AG09309 (cell line): ENCODE measurements around the gene OR52E6.

ENCODE experiments used
- DNase-seq: peaks from one replicate; pipeline ENCODE4 v3.0.0-alpha.2; 2010; ENCODE audit warnings: low read depth
- H3K4me3 ChIP-seq: 2 replicates; pipeline ENCODE4 v1.5.1; 2011; ENCODE audit warnings: mild to moderate bottlenecking, low read depth, low read length, moderate library complexity; ENCODE audit not compliant: control insufficient read depth
- TF ChIP-seq, protein P1 (sequence below): IDR thresholded peaks from 2 replicates; pipeline ENCODE4 v1.5.1; 2011; ENCODE audit warnings: mild to moderate bottlenecking, low read depth, low read length, inconsistent platforms; ENCODE audit not compliant: insufficient read depth, control insufficient read depth; ENCODE audit errors: missing control alignments

Gene OR52E6

DNA sequence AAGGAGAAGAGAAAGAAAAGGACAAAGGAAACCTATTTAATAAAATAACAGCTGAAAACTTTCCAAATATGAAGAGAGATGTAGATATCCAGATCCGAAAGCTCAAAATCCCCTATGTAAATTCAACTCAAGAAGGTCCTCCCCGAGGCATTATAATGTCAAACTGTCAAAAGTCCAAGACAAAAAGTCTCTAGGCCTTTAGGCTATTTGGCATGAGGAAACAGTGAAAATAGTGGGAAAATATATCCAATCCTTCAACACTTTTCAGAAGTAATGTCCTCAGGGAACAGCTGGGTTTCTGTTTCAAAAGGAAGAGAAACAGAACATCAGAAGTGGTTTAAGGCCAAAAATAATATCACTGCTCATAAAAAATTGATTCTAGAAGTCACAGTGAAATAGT is 36.9 kb upstream of the OR52E6 start:
- H3K4me3 ChIP-seq: no peak overlapping the region
- TF ChIP-seq, protein P1, sequence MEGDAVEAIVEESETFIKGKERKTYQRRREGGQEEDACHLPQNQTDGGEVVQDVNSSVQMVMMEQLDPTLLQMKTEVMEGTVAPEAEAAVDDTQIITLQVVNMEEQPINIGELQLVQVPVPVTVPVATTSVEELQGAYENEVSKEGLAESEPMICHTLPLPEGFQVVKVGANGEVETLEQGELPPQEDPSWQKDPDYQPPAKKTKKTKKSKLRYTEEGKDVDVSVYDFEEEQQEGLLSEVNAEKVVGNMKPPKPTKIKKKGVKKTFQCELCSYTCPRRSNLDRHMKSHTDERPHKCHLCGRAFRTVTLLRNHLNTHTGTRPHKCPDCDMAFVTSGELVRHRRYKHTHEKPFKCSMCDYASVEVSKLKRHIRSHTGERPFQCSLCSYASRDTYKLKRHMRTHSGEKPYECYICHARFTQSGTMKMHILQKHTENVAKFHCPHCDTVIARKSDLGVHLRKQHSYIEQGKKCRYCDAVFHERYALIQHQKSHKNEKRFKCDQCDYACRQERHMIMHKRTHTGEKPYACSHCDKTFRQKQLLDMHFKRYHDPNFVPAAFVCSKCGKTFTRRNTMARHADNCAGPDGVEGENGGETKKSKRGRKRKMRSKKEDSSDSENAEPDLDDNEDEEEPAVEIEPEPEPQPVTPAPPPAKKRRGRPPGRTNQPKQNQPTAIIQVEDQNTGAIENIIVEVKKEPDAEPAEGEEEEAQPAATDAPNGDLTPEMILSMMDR: no peak
- DNase-seq: no peak

DNA sequence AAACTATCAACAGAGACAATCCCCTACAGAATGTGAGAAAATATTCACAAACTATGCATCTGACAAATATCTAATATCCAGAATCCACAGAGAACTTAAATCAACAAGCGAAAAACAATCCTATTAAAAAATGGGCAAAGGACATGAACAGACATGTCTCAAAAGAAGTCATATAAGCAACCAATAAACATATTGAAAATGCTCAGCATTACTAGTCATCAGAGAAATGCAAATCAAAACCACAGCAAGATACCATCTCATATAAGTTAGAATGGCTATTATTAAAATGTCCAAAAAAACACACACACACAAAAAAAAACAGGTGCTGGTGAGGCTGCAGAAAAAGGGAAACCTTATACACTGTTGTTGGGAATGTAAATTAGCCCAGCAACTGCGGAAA is 24.1 kb upstream of the OR52E6 start:
- no peak overlapping the region for H3K4me3 ChIP-seq
- DNase-seq: no peak
- TF ChIP-seq, protein P1: no peak

DNA sequence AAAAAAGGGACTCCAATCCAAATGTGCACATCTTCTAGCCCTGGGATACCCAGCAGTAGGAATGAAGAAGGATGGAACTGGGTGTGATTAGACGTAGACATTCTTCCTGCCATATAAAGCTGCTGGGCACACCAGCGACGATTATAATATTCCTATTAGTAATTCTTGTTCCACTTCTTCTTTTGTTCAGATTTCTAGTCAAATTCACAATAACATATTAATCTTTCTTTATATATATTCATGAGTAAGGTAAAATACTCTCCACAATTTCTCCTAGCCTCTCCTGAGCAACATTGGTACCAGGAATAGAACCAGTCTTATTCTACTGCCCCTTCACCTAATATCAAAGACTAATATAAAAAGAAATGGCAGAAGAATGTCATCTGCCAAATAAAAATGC is 15.9 kb upstream of the OR52E6 start, which contains the start of gene OR52E8:
Gene OR52E8, minus strand, starts transcription at position 101 of the 400 bp plus-strand sequence. Its CDS starts 0 bp downstream, at position 101.
- DNase-seq: no peak
- TF ChIP-seq, protein P1: no peak
- H3K4me3 ChIP-seq: no peak within 1 kb of the TSS

DNA sequence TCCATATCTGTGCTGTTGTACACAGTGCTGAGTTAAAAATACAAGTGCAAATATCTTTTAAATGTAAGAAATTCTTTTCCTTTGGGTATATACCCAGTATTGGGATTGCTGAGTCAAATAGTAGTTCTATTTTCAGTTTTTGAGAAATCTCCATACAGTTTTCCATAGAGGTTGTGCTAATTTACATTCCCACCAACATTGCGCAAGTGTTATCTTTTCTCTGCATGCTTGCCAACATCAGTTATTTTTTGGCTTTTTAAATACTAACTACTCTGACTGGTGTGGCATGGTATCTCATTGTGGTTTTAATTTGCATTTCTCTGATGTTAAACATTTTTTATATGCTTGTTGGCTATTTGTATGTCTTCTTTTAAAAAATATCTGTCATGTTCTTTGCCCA is 9.3 kb upstream of the OR52E6 start:
- TF ChIP-seq, protein P1: no peak
- H3K4me3 ChIP-seq: no peak overlapping the region
- DNase-seq: no peak

DNA sequence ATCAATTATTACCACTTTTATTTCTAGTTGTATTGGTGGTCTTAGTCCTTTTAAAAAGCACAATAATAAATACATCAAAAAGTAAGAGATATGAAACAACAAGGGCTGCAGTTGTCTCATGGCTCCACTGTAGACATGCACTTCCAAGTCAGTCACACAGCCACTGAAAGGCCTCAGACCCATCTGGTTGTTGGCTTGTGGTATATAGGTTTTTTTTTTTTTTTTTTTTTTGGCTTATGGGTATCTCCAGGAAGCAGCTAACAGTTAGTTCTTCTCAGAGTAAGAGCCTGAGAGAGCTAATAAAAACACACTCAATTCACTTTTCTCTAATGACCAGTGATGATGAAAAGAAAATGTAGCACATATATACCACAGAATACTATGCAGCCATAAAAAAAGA is 6.0 kb upstream of the OR52E6 start:
- DNase-seq: no peak
- TF ChIP-seq, protein P1: no peak
- H3K4me3 ChIP-seq: no peak overlapping the region

DNA sequence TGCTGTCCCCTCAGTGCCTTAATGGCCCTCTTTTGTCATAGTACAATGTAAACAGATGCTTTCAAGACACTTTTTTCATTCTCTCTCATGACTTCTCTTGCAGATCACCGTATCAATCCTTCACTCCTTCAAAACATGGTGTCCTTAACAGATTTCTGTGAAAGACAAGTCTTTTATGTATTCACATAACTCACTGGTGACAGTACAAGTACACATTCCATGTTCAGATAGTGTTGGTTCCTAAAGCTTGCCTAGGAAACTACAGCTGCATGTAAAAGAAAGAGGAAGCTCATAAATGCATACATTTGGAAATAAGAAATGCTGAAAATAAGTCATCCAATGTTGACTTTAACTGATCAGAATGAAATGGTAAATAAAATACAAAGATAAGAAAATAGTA is 5.0 kb upstream of the OR52E6 start:
- TF ChIP-seq, protein P1: no peak
- H3K4me3 ChIP-seq: no peak overlapping the region

DNA sequence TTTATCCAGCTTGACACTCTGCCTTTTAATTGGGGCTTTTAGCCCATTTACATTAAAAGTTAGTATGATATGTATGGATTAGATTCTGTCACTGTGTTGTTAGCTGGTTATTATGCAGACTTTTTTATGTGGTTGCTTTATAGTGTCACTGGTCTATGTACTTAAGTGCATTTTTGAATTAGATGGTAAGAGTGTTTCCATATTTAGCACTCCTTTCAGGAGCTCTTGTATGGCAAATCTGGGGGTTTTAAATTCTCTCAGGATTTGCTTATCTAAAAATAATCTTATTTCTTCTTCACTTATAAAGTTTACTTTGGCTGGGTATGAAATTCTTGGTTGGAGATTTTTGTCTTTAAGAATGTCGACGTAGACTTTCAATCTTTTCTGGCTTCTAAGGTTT is 4.0 kb downstream of the OR52E6 start:
- DNase-seq: no peak
- no peak overlapping the region for H3K4me3 ChIP-seq
- TF ChIP-seq, protein P1: no peak

More for the DNA sequence above, 5.0 kb upstream of the OR52E6 start:
- DNase-seq: no peak
